Activated CD4-positive, alpha-beta memory T cell treated with anti-CD3 and anti-CD28 coated beads for 36 hours (primary cell): Measurements from ENCODE around the gene CDK17. TPM values are rescaled to one million over a fixed set of nuclear protein-coding genes. Genes with fewer than 3 reads are reported as not detected.

Experiments
- CTCF ChIA-PET: fragments of 350-600 bp; sonication (Branson Sonifier 250); formaldehyde crosslinking; loops from one replicate; lab custom pipeline; 2021; ENCODE audit warnings: antibody characterized with exemption, inconsistent platforms; lab: Charles Lee
- POLR2A ChIA-PET: fragments of 350-600 bp; sonication (Branson Sonifier 250); formaldehyde crosslinking; loops from one replicate; lab custom pipeline; 2021; ENCODE audit warnings: antibody characterized with exemption; lab: Charles Lee
- DNase-seq: peaks from one replicate; pipeline ENCODE4 v3.0.0-alpha.2; 2020
- H3K27ac Mint-ChIP-seq: one replicate; pipeline ENCODE4 v1.8.0; 2021; ENCODE audit warnings: mixed read lengths
- H3K27me3 Mint-ChIP-seq: one replicate; pipeline ENCODE4 v1.8.0; 2021; ENCODE audit warnings: mixed read lengths
- H3K36me3 Mint-ChIP-seq: one replicate; pipeline ENCODE4 v1.8.0; 2021; ENCODE audit warnings: mixed read lengths
- H3K4me1 Mint-ChIP-seq: one replicate; pipeline ENCODE4 v1.8.0; 2021; ENCODE audit warnings: low read depth, mixed read lengths
- H3K4me3 Mint-ChIP-seq: one replicate; pipeline ENCODE4 v1.8.0; 2021; ENCODE audit warnings: mild to moderate bottlenecking, mixed read lengths
- H3K9me3 Mint-ChIP-seq: one replicate; pipeline ENCODE4 v1.8.0; 2021; ENCODE audit warnings: mixed read lengths
- intact Hi-C: fragments of 100-400 bp; cut with micrococcal nuclease; formaldehyde crosslinking; loops from one replicate; pipeline ENCODE4 v1.15.1; 2023
- total RNA-seq, 2 experiments: library from RNA; stranded (reverse); gene quantifications; one replicate each; pipeline ENCODE4 v1.2.3, GENCODE V29; 2021

Gene CDK17
- total RNA-seq, 2 experiments from 2014 or later = 34.5 to 35.7 TPM

DNA sequence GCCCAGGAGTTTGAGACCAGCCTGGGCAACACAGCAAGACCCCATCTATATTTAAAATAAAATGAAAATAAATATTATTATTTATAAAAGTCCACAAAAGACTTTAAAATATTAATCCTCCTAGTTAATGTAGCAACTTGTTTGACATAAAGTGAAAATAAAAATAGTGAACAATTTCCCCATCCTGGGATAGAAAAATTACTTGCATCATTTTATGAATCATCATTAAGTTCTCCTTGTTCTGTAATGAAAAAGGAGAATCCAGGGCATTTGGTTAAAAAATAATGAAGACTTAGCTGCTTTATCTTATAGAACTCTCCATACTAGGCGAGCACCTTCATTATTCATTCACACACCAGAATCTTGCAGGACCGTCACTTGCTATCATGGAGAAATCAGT, 140.0 kb downstream of the CDK17 start:
- H3K27ac Mint-ChIP-seq = no peak overlapping the region
- H3K4me1 Mint-ChIP-seq = peaks cover 14% of the 10 kb centered on the region
- POLR2A ChIA-PET = no interaction called here
- H3K36me3 Mint-ChIP-seq = peaks cover 43% of the 10 kb centered on the region
- CTCF ChIA-PET = no interaction called here
- DNase-seq = no peak
- H3K4me3 Mint-ChIP-seq = no peak overlapping the region
- H3K9me3 Mint-ChIP-seq = no peaks in the 10 kb centered on the region
- H3K27me3 Mint-ChIP-seq = no peaks in the 10 kb centered on the region
- intact Hi-C loops = loop anchor here (2.0 kb wide), 1 partner anchor 35 kb away; no protein-coding TSS in a partner anchor

DNA sequence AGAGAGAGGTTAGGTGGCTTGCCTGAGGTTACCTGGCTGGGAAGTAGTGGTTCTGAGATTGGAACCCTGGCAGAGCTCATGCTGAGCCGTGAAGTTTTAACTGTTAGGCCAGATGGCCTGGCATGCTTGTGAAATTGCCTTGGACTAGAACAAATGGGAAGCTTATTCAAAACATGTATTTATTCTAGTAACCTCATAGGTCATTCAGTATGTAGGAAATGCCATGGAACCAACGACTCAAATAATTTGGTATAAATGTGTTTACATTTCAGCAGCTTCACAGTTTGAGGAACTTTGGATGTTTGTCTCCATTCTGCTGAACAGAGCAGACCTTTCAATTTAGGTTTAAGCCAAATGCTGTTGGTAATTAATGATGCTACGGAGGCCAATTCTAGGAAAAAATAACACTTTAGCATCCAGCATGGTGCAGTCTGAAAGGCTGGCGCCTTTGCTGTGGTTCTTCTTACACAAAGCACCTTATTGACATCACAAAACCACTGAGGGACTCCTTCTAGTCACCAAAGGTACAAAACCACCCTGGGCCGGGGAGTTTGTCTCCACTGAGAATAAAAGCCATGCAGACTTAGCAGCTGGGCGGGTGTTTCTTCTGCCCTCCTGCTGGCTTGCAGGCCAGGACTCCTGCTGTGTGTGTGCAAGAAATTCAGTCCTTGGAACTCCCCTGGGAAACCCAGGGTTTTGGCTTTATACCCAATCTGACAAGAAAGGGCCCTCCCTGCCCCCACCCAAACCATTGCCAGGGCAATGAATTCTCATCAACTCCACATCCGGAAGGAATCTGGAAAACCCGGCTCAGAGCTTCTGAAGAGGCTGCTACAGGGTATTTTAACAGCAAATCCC, 141.9 kb downstream of the CDK17 start:
- Mint-ChIP-seq H3K27me3 (no peaks in the 10 kb centered on the region), H3K36me3 (peaks cover 37% of the 10 kb centered on the region), H3K4me1 (peaks cover 13% of the 10 kb centered on the region), H3K4me3 (no peak overlapping the region), H3K9me3 (no peaks in the 10 kb centered on the region), H3K27ac (no peak overlapping the region)
- ChIA-PET CTCF (interaction anchor here (0.6 kb wide), 1 partner anchor 12 kb away, joined by 3 read pairs; no protein-coding TSS in a partner anchor), POLR2A (no interaction called here)
- intact Hi-C loops = no loop called here
- DNase-seq = peak; percentile 31

GRCh38 chr12:96257550-96258103, 142.6 kb downstream of the CDK17 start:
- intact Hi-C loops = no loop called here
- H3K36me3 Mint-ChIP-seq = peaks cover 38% of the 10 kb centered on the region
- CTCF ChIA-PET = interaction anchor here (0.6 kb wide), 1 partner anchor 11 kb away, joined by 3 read pairs; no protein-coding TSS in a partner anchor
- H3K4me1 Mint-ChIP-seq = peaks cover 13% of the 10 kb centered on the region
- H3K4me3 Mint-ChIP-seq = no peak overlapping the region
- DNase-seq = no peak
- H3K9me3 Mint-ChIP-seq = no peaks in the 10 kb centered on the region
- POLR2A ChIA-PET = no interaction called here
- no peaks in the 10 kb centered on the region for H3K27me3 Mint-ChIP-seq
- no peak overlapping the region for H3K27ac Mint-ChIP-seq

DNA sequence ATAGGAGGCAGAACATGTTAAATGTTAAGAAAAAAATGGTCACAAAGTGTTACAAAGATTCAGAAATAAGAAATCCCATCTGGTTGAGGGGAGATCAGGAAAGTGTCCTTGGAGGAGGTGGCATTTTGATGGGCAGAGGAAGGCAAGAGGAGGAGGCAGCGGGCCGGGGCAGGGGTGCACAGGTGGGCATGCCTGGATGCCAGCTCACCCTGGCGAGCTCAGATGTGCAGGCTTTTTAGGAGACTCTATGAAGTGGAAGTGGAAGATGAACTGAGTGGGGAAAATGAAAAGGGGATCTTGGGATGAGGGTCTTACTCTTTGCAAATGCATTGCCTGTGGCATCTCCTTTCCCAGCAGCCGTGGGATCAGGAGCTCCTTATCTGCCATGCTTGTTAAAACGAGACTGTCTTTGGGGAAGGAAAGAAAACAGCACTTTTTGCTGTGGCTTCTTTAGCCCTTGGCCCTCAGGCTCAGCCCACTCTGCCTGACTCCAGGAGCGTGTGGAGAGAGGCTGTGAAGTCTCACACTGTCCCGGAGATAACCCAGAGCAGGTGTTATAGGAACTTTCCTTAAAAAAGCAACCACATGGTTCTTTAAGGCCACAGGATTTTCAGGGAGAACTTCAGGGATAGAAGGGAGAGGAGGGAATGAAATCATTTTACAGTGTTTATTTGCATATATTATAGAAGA, 143.4 kb downstream of the CDK17 start:
- Mint-ChIP-seq H3K36me3 (peaks cover 45% of the 10 kb centered on the region), H3K4me1 (peaks cover 16% of the 10 kb centered on the region), H3K27me3 (no peaks in the 10 kb centered on the region), H3K27ac (no peak overlapping the region), H3K4me3 (no peak overlapping the region), H3K9me3 (no peaks in the 10 kb centered on the region)
- intact Hi-C loops = no loop called here
- POLR2A ChIA-PET = interaction anchor here (2.1 kb wide), 1 partner anchor 10 kb away, joined by 5 read pairs; no protein-coding TSS in a partner anchor
- no peak for DNase-seq
- CTCF ChIA-PET = interaction anchor here (0.6 kb wide), 1 partner anchor 97 kb away, joined by 3 read pairs; no protein-coding TSS in a partner anchor

GRCh38 chr12:96255077-96255476, 145.2 kb downstream of the CDK17 start:
- CTCF ChIA-PET = interaction anchor here (1.3 kb wide), 1 partner anchor 40 kb away, joined by 4 read pairs; no protein-coding TSS in a partner anchor
- Mint-ChIP-seq H3K4me1 (peaks cover 21% of the 10 kb centered on the region), H3K27me3 (no peaks in the 10 kb centered on the region), H3K9me3 (no peaks in the 10 kb centered on the region), H3K27ac (peak overlapping the region; percentile 10), H3K4me3 (no peak overlapping the region), H3K36me3 (peaks cover 41% of the 10 kb centered on the region)
- DNase-seq = no peak
- intact Hi-C loops = no loop called here
- POLR2A ChIA-PET = interaction anchor here (0.6 to 2.1 kb wide), 3 partner anchors 12 to 16 kb away, joined by 3 to 5 read pairs (median 3); no protein-coding TSS in a partner anchor

- CTCF ChIA-PET = no interaction called here
- Mint-ChIP-seq H3K4me3 (no peak overlapping the region), H3K27me3 (no peaks in the 10 kb centered on the region), H3K9me3 (no peaks in the 10 kb centered on the region), H3K36me3 (peaks cover 57% of the 10 kb centered on the region), H3K4me1 (peaks cover 42% of the 10 kb centered on the region), H3K27ac (peak overlapping the region; percentile 12)
- no peak for DNase-seq
- intact Hi-C loops = no loop called here
- POLR2A ChIA-PET = no interaction called here
Measured at GRCh38 chr12:96250119-96250685, 150.0 kb downstream of the CDK17 start.

DNA sequence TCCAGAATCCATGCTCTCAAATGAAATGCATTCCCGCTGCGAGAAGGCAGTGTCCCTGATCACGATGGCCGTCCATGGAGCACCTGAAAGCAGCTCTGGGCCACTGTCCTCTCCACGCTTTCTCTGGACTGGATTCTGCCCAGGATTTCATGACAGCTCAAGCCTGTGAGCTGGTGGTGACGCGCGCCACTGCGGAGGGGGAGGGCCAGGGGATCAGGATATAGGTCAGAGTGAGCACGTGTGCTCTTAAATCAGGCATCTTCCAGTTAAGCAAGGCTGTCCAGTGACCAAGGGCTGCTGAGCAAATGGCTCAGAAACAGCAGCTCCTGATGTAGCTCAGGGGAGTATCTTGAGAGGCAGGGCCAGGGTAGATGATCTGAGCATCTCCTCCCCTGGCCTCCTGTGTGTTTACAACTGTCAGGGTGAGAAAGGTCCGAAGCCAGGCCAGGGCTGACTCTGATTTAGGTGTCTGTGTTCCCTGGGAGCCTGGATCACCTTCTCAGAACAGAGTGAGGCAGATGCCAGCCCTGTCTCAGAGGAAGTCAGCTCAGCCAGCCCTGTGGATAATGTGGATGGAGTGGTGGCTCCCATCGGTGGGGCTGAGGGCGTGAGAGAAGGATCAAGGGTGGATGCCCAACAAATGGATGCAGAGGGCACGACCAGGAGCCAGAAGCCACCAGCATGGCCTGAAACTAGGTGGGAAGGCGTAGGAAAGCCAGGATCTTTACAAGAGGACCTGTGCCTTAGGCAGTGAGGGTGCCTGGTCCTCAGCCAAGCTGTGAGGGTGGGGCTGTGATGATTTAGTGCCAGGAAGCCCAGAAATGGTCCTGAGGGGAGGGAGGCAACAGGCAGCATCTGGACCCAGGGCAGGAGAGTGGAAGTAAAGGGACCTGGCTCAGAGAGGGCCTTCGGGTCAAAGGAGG, 150.8 kb downstream of the CDK17 start:
- no peak for DNase-seq
- intact Hi-C loops = no loop called here
- CTCF ChIA-PET = no interaction called here
- Mint-ChIP-seq H3K27ac (peak overlapping the region; percentile 1), H3K27me3 (no peaks in the 10 kb centered on the region), H3K9me3 (no peaks in the 10 kb centered on the region), H3K36me3 (peaks cover 54% of the 10 kb centered on the region), H3K4me3 (no peak overlapping the region), H3K4me1 (peaks cover 42% of the 10 kb centered on the region)
- POLR2A ChIA-PET = no interaction called here

DNA sequence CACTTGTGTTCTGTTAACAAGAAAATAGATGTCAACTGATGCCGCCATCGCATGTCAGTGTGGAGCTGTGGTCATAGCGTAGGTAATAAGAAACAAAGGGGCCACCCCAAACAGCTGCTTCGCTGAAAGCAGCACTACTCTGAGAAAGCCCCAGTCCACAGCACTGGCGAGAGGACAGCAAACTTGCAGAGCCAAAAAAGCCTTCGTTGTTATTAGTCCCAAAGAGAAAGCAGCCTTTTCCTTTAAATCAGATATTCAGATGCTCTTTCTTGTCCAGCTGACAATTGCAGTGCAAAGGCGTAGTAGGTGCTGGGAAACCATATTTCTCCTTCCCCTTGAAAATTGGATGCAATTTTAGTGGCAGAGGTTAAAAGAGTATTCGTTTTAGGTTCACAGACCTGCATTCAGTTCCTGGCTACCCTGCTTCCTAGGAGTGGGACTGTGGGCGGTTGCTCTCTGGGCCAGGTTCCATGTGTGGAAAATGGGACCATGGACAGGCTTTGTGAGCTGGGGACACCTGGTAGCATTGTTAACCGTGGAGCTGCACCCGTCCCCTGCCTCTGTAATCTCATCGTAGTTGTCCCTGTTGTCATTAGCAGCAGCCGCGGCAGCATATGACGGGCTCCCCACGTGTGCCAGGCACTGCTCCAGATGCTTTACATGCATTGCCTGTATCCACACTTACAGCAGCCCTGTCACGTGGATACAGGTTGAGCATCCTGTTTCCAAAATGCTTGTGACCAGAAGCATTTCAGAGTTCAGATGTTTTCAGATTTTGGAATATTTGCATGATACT, 151.9 kb downstream of the CDK17 start:
- no peaks in the 10 kb centered on the region for H3K9me3 Mint-ChIP-seq
- no peak for DNase-seq
- H3K36me3 Mint-ChIP-seq = peaks cover 50% of the 10 kb centered on the region
- intact Hi-C loops = no loop called here
- ChIA-PET POLR2A (no interaction called here), CTCF (interaction anchor here (0.8 to 1.0 kb wide), 2 partner anchors 27 to 152 kb away, joined by 3 read pairs; partner anchors contain the start of gene CDK17)
- H3K27ac Mint-ChIP-seq = no peak overlapping the region
- peaks cover 39% of the 10 kb centered on the region for H3K4me1 Mint-ChIP-seq
- no peaks in the 10 kb centered on the region for H3K27me3 Mint-ChIP-seq
- no peak overlapping the region for H3K4me3 Mint-ChIP-seq

- intact Hi-C loops = no loop called here
- POLR2A ChIA-PET = no interaction called here
- no peaks in the 10 kb centered on the region for H3K27me3 Mint-ChIP-seq
- peaks cover 52% of the 10 kb centered on the region for H3K36me3 Mint-ChIP-seq
- DNase-seq = peak; percentile 31
- H3K27ac Mint-ChIP-seq = peak overlapping the region; percentile 57
- H3K9me3 Mint-ChIP-seq = no peaks in the 10 kb centered on the region
- H3K4me1 Mint-ChIP-seq = peaks cover 47% of the 10 kb centered on the region
- H3K4me3 Mint-ChIP-seq = no peak overlapping the region
- CTCF ChIA-PET = interaction anchor here (1.0 kb wide), 1 partner anchor 153 kb away, joined by 3 read pairs; the partner anchor contains the start of gene CDK17
Measured at GRCh38 chr12:96247563-96247962, 152.7 kb downstream of the CDK17 start.

DNA sequence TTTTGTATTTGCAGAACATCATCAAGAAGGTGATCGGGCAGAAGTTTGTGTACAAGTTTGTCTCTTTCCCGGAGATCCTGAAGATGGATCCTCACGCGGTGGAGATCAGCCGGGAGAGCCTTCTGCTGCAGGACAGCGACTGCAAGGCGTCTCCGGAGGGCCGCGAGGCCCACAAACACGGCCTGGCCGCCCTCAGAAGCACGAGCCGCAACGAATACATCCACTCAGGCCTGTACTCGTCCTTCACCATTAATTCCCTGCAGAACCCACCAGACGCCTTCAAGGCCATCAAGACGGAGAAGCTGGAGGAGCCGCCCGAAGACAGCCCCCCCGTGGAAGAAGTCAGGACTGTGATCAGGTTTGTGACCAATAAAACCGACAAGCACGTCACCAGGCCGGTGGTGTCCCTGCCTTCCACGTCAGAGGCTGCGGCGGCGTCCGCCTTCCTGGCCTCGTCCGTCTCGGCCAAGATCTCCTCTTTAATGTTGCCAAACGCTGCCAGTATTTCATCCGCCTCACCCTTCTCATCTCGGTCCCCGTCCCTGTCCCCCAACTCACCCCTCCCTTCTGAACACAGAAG, 153.2 kb downstream of the CDK17 start:
- DNase-seq = no peak
- Mint-ChIP-seq H3K4me3 (no peak overlapping the region), H3K4me1 (peaks cover 50% of the 10 kb centered on the region), H3K27ac (no peak overlapping the region), H3K27me3 (no peaks in the 10 kb centered on the region), H3K36me3 (peaks cover 46% of the 10 kb centered on the region), H3K9me3 (no peaks in the 10 kb centered on the region)
- POLR2A ChIA-PET = no interaction called here
- intact Hi-C loops = no loop called here
- CTCF ChIA-PET = interaction anchor here (0.6 kb wide), 1 partner anchor 11 kb away, joined by 3 read pairs; no protein-coding TSS in a partner anchor
